Panc1 (cell line): ENCODE data around the gene POTEF. TPM values are rescaled to one million over a fixed set of nuclear protein-coding genes. Genes with fewer than 3 reads are reported as not detected.
"Not testable (repeated sequence)": the region's sequence is repeated elsewhere in the genome, so short reads cannot be mapped to it uniquely, and the experiment has no call there.

Experiments
- ATAC-seq: fragments of 200-7000 bp; cut with Tn5 transposase; 2 replicates; pipeline ENCODE4 v1.9.1; 2020; ENCODE audit warnings: mild to moderate bottlenecking, moderate library complexity
- BruUV-seq: library from RNA; stranded (reverse); fragments of 400-500 nt; replicated peaks from 2 replicates; lab custom pipeline; 2021; lab: Mats Ljungman, UMichigan
- CTCF ChIA-PET: fragments of 300-600 bp; sonication (Branson Sonifier 250); formaldehyde crosslinking; loops from one replicate; lab custom pipeline; 2022; ENCODE audit warnings: antibody characterized with exemption; lab: Charles Lee
- POLR2A ChIA-PET: fragments of 300-600 bp; sonication (Branson Sonifier 250); formaldehyde crosslinking; loops from one replicate; lab custom pipeline; 2022; ENCODE audit warnings: antibody characterized with exemption; lab: Charles Lee
- DNase-seq: peaks from one replicate; pipeline ENCODE4 v3.0.0-alpha.2; 2010; ENCODE audit warnings: low read depth, low spot score
- H3K27ac ChIP-seq: 2 replicates; pipeline ENCODE4 v1.5.1; 2011; ENCODE audit warnings: mild to moderate bottlenecking, low read length, inconsistent platforms
- H3K27me3 ChIP-seq: fragments of 200-500 bp; sonication (Bioruptor generic); 2 replicates; pipeline ENCODE4 v1.6.0; 2014; ENCODE audit warnings: low read length, inconsistent platforms; ENCODE audit not compliant: control insufficient read depth, insufficient read depth
- H3K36me3 ChIP-seq: fragments of 200-500 bp; sonication (Bioruptor generic); 2 replicates; pipeline ENCODE4 v1.5.1; 2014; ENCODE audit warnings: inconsistent platforms, mild to moderate bottlenecking, low read length, moderate library complexity; ENCODE audit not compliant: control insufficient read depth, insufficient read depth
- H3K4me1 ChIP-seq: 2 replicates; pipeline ENCODE4 v1.5.1; 2011; ENCODE audit warnings: inconsistent platforms, mild to moderate bottlenecking, low read length, moderate library complexity; ENCODE audit not compliant: control insufficient read depth, insufficient read depth
- H3K4me3 ChIP-seq, 2 experiments: 2 replicates each; pipeline ENCODE4 v1.5.1; 2011 to 2012; ENCODE audit warnings: low read depth in 2 of 2, low read length in 2 of 2, mild to moderate bottlenecking in 2 of 2, inconsistent platforms in 1 of 2, moderate library complexity in 1 of 2
- H3K9me3 ChIP-seq: fragments of 200-500 bp; sonication (Bioruptor generic); 2 replicates; pipeline ENCODE4 v1.5.1; 2014; ENCODE audit warnings: low read depth, mild to moderate bottlenecking, inconsistent platforms, low read length, moderate library complexity; ENCODE audit not compliant: control insufficient read depth, insufficient read depth
- POLR2AphosphoS5 ChIP-seq: IDR thresholded peaks from 2 replicates; pipeline ENCODE4 v1.6.1; 2012; ENCODE audit warnings: mild to moderate bottlenecking, low read depth, low read length, moderate library complexity
- SIN3A ChIP-seq: IDR thresholded peaks from 2 replicates; pipeline ENCODE4 v1.6.1; 2012; ENCODE audit warnings: low read depth, mild to moderate bottlenecking, low read length, moderate library complexity, borderline replicate concordance; ENCODE audit not compliant: insufficient read depth
- TCF7L2 ChIP-seq: IDR thresholded peaks from 2 replicates; pipeline ENCODE4 v1.6.1; 2011; ENCODE audit warnings: mild to moderate bottlenecking, low read depth, low read length, inconsistent platforms
- in situ Hi-C: cut with HindIII; loops from 2 replicates; pipeline ENCODE4 v1.10.0; 2016; ENCODE audit warnings: low sequenced_read_pairs, low pct_unique_long_range_greater_than_20kb
- intact Hi-C: fragments of 100-400 bp; cut with micrococcal nuclease; formaldehyde crosslinking; loops from one replicate; pipeline ENCODE4 v1.10.0; 2022; ENCODE audit not compliant: unreplicated experiment
- total RNA-seq: library from RNA; stranded (reverse); gene quantifications from one replicate; pipeline ENCODE4 v1.2.1, GENCODE V29; 2021; ENCODE audit not compliant: unreplicated experiment
- TF ChIP-seq, protein P1 (sequence below), 2 experiments: IDR thresholded peaks; 2 replicates each; pipeline ENCODE4 v1.6.1; 2011 to 2012; ENCODE audit warnings: low read depth in 2 of 2, control low read depth in 1 of 2, low read length in 1 of 2, mild to moderate bottlenecking in 1 of 2, moderate library complexity in 1 of 2; ENCODE audit not compliant: insufficient read depth in 1 of 2
- TF ChIP-seq, protein P2 (sequence below): fragments of 450-650 bp; IDR thresholded peaks from 2 replicates; pipeline ENCODE4 v1.5.1; 2017; ENCODE audit warnings: mild to moderate bottlenecking

POTEF gene
- total RNA-seq, 1 experiment from 2014 or later = 7.2 TPM

DNA sequence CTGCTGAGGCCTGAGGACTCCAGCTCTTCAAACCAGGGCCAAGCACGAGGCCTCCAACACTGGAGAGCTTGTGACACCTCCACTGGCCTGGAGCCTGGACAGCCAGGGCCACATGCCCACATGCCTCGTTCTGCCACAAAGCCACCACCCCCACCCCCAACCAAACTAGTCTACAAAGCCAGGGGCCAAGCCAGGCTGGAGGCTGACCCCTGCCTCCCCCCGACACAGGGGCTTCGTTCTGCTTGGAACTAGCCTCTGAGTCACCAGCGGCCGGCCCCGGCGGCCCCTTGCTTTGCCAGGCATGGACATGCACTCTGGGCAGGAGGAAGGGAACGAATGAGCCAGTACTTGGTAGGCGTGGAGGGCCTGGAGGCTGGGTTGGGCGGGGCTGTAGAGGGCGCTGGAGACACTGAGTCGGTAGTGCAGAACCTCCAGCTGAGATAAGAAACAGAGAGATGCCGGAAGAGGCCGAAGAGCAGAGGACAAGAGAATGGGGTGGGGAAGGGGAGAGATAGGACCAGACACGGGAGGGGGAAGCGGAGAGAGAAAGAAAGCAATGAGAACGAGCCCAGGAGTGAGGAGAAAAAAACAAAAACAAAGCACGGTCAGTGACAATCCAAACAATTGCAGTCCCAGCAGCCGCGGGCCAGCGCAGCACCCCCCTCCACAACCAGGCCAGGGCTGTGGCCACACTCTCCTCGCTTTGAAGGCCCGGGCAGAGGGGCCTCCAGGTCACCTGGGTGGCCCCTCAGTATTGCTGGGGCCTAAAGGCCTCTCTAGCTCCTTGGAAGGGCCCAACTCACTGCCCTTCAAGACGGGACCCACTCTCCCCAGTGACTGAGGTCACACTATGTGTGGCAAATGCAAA, 32.0 kb upstream of the POTEF start:
- H3K36me3 ChIP-seq, H3K27ac ChIP-seq, CTCF ChIA-PET, H3K9me3 ChIP-seq, H3K4me3 ChIP-seq, POLR2A ChIA-PET, in situ Hi-C loops, H3K4me1 ChIP-seq, intact Hi-C loops, H3K27me3 ChIP-seq, BruUV-seq, DNase-seq: not testable (repeated sequence)
- 0 out of 2 replicates have a peak, but pooled peaks have one; percentile 35 for ATAC-seq

DNA sequence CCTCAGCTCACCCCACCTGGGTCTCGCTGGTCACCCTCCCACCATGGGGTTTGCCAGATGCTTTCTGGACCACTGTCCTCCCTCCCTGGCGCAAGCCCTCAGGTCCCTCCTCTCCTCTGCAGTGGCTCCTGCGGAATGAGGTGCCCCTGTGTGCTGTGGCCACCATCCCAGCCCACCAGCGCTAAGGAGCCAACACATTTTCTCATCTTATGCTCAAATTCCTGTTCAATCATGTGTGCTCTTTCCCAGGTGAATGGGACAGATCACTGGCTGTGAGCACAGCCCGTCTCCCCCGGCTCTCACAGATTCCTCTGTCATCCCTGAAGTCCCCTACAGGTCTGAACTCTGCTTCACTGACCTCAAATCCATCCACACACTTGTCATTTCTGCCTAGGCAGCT, 31.1 kb upstream of the POTEF start:
- BruUV-seq = TSS peak; percentile 46
- Histone ChIP-seq H3K4me3 (no peak overlapping the region), H3K4me1 (no peaks in the 10 kb centered on the region), H3K9me3 (no peaks in the 10 kb centered on the region), H3K36me3 (no peaks in the 10 kb centered on the region), H3K27me3 (no peaks in the 10 kb centered on the region), H3K27ac (no peak overlapping the region)
- ChIA-PET POLR2A (no interaction called here), CTCF (interaction anchor here (0.7 kb wide), 1 partner anchor 174 kb away, joined by 4 read pairs; no protein-coding TSS in a partner anchor)
- intact Hi-C loops = no loop called here
- in situ Hi-C loops = no loop called here
- ATAC-seq = no peak
- no peak for TF ChIP-seq POLR2AphosphoS5
- no peak for TF ChIP-seq SIN3A
- TF ChIP-seq, protein P1, sequence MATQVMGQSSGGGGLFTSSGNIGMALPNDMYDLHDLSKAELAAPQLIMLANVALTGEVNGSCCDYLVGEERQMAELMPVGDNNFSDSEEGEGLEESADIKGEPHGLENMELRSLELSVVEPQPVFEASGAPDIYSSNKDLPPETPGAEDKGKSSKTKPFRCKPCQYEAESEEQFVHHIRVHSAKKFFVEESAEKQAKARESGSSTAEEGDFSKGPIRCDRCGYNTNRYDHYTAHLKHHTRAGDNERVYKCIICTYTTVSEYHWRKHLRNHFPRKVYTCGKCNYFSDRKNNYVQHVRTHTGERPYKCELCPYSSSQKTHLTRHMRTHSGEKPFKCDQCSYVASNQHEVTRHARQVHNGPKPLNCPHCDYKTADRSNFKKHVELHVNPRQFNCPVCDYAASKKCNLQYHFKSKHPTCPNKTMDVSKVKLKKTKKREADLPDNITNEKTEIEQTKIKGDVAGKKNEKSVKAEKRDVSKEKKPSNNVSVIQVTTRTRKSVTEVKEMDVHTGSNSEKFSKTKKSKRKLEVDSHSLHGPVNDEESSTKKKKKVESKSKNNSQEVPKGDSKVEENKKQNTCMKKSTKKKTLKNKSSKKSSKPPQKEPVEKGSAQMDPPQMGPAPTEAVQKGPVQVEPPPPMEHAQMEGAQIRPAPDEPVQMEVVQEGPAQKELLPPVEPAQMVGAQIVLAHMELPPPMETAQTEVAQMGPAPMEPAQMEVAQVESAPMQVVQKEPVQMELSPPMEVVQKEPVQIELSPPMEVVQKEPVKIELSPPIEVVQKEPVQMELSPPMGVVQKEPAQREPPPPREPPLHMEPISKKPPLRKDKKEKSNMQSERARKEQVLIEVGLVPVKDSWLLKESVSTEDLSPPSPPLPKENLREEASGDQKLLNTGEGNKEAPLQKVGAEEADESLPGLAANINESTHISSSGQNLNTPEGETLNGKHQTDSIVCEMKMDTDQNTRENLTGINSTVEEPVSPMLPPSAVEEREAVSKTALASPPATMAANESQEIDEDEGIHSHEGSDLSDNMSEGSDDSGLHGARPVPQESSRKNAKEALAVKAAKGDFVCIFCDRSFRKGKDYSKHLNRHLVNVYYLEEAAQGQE (IDR thresholded peaks at IDR 0.05; ENCODE audit: insufficient read depth in 1 of 2, low read depth in 2 of 2, low read length in 1 of 2) = no peak
- no peak for TF ChIP-seq TCF7L2
- TF ChIP-seq, protein P2, sequence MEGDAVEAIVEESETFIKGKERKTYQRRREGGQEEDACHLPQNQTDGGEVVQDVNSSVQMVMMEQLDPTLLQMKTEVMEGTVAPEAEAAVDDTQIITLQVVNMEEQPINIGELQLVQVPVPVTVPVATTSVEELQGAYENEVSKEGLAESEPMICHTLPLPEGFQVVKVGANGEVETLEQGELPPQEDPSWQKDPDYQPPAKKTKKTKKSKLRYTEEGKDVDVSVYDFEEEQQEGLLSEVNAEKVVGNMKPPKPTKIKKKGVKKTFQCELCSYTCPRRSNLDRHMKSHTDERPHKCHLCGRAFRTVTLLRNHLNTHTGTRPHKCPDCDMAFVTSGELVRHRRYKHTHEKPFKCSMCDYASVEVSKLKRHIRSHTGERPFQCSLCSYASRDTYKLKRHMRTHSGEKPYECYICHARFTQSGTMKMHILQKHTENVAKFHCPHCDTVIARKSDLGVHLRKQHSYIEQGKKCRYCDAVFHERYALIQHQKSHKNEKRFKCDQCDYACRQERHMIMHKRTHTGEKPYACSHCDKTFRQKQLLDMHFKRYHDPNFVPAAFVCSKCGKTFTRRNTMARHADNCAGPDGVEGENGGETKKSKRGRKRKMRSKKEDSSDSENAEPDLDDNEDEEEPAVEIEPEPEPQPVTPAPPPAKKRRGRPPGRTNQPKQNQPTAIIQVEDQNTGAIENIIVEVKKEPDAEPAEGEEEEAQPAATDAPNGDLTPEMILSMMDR = no peak
- DNase-seq = no peak

DNA sequence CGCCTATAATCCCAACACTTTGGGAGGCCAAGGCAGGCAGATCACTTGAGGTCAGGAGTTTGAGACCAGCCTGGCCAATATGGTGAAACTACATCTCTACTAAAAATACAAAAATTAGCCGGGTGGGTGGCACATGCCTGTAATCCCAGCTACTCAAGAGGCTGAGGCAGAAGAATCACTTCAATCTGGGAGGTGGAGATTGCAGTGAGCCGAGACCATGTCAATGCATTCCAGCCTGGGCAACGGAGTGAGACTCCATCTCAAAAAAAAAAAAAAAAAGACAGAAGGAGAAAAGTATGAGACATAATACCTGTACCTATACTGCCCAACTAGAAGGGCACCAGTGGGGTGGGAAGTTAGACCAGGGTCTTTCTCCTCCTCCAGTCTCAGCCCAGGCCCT, 30.4 kb upstream of the POTEF start:
- intact Hi-C loops = loop anchor here (10.0 kb wide), 1 partner anchor 175 kb away; no protein-coding TSS in a partner anchor
- H3K9me3 ChIP-seq, H3K4me3 ChIP-seq, ATAC-seq, DNase-seq, H3K4me1 ChIP-seq, POLR2A ChIA-PET, H3K27ac ChIP-seq, H3K27me3 ChIP-seq, BruUV-seq, in situ Hi-C loops, H3K36me3 ChIP-seq: not testable (repeated sequence)
- CTCF ChIA-PET = interaction anchor here (0.7 kb wide), 1 partner anchor 175 kb away, joined by 4 read pairs; no protein-coding TSS in a partner anchor
